SK-N-DZ (cell line): ENCODE data around the gene SDCCAG8.
A peak's percentile ranks its signal among the peaks of the same experiment; 100 is the strongest.

Experiments used
- DNase-seq: peaks from one replicate; pipeline ENCODE4 v3.0.0-alpha.2; 2015; ENCODE audit warnings: low spot score

Gene SDCCAG8

GRCh38 chr1:243390162-243390791 is 134.4 kb downstream of the SDCCAG8 start:
- DNase-seq = no peak

- DNase-seq = no peak
These were observed 135.5 kb downstream of the SDCCAG8 start for GRCh38 chr1:243391355-243391754.

DNA sequence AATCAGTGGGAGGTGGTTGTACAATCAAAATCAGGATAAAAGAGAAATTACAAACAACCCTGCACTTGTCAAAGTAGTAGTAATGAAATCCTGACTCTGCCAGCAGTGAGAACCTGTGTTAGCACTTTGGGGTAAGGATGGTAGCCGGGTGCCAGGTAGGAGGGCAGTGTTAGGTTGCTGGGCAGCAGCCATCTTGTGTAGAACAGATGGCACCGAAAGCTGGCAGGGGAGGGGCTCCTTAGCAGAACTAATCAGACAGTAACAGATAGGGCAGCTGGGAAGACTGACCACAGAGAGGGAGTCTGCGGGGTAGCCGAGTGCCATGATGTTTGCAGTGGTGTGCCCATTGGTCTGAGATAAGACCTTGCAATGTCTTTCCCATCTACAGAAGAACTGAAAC is 137.3 kb downstream of the SDCCAG8 start:
- no peak for DNase-seq

- DNase-seq = no peak
These were observed 138.2 kb downstream of the SDCCAG8 start for GRCh38 chr1:243394066-243394465.

DNA sequence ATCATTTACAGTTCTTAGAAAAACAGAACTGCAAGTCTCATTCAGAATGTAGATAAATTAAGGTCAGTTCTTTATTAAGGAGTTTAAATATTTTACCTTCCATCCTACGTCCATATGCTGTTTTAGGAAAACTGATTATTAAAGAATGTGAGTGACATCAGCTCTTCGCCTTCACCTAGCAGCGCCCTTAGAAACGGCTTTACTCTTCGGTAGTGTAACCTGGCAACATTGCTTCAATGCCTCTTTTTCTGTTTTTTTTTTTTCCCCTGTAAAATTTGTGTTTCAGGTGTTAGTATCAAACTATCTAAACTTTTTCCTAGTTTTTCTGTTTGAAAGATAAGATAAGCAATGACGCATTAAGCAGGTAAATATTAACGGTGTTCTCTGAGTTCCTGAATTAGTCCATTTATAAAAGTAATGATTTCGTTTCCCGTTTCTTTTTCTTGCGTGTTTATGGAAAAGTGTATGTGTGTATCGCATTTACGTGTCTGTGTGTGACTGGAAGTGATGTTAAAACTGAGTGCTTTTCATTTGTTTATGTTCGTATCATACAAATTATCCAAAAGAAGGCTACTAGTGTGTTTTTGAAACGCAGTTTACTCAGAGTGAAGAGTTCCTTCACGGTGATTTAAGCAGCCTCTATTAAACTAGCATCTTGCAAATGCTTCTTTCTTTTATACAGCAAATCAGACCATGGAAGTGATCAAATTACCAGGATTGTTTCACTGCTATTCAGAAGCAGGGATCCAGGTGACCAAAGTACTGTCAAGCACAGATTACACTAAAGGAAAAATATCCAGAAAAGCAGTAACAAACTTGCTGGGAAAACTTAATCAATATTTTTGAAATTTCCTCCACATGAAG is 139.0 kb downstream of the SDCCAG8 start:
- peak; percentile 2 for DNase-seq

DNA sequence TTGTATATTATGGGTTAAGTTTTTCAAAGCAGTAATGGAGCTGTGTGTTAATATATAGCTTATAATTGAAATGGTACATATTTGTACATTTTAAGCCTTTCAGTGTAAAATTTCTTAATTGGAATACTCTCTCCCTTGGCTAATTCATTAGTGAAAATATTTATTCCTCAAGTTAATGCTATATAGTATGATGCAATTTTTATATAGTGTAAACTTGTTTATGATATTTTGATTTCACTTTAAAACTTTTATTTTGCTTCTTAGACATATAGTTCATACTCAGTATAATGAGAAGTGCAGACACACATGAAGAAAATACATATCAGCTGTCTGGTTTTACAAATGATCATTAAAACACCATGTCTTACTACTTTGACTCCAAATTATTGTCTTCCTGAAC is 140.6 kb downstream of the SDCCAG8 start:
- DNase-seq = no peak

DNA sequence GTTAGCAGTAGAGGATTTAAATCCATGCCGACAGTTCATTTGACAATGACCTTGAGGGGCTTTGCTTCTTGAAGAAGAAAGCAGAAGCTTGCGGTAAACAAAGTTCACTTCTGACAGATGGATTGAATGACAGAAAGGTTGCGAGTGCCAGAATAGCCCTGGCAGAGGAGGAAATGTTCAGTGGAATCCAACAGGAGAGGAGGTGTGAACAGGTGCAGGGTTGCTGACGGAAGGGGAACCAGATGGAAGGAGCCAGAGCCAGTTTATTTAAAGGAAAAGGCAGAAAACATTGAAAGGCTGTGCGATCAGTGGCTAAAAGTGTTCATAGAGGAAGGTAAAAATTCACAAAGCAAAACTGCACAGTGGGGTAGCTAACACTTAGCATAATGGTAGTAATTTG is 141.0 kb downstream of the SDCCAG8 start:
- no peak for DNase-seq

DNA sequence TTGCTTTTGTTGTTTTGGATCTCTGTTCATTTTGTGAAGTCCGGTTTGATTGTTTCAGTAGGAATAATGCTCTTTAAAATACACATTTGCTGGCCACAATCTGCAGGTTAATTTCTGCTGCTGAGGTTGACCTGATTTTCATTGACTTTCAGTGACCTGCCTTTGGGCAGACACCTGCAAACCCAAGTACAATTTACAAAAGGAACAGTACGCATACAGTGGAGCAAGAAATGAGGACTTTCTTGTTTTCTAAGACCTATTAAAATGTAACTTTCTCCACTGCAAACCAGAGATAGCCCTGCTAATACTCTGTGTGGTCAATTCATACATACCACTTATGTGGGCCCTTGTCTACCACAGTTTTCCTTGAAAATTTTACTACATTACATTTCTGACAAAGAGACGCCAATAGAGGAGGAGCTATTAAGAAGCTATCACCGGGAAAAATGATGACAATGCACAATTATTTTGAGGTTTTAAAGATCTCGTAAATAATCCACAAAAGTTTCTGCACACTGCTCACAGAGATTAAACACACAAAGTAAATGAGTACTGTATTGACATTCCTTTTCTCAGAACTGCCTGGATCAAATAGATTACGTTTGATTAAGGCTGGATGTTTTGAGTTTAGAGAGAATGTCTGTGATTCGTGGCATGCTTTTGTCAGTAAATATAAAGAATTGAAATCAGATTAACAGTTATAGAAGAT is 141.9 kb downstream of the SDCCAG8 start:
- DNase-seq = no peak

GRCh38 chr1:243399561-243400155 is 143.8 kb downstream of the SDCCAG8 start:
- DNase-seq = no peak

DNA sequence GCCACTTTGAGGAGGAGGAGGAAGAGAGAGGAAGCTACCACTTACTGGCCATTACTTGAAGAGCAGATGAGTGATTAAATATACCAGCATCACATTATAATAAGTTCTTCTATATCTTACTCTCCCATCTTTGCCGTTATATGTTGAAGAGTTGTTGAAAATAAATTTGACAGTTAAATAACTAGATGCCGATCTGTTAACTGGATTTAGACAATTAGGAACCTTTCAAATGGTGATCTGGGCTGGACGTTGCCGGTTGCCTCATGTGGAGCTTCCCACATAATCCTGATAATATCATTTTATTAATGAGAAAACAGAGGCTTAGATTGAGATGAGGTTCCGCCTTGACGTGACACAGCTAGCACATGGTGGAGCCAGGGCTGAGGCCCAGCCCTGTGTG is 147.0 kb downstream of the SDCCAG8 start:
- peak; percentile 56 for DNase-seq

GRCh38 chr1:243406424-243406823 is 150.6 kb downstream of the SDCCAG8 start:
- no peak for DNase-seq

DNA sequence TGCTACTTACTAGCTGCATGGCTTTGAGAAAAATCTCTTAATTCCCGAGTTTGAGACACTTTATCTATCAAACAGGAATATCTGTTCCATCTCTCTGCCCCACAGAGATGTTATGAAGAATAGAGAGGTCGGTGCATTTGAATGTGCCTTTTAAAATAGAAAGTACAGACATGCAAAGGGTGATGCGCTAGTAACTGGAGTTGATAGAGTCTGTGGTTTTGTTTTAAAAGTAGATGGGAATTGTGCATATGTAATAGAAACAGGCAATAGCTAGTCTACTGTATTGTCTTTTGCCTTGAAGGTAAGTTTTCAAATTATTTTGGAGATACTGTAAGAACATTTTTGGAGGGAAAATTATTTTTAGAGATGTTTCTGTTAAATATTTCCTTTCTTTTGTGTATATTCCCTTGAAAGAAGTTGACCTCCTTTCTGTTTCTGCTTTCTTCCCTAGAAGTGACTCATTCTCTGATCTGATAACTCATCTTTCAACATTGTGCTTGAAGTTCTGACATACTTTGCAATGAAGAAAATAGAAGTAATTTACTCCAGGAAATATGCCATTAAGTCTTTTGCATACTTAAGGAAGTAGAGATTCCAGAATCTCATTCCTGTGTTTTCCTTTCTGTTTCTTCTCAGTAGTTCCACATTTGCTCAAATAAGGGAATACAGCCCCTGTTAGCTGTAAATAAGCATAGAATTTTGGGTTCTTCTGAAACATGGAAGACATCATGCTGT is 151.6 kb downstream of the SDCCAG8 start:
- DNase-seq = no peak

DNA sequence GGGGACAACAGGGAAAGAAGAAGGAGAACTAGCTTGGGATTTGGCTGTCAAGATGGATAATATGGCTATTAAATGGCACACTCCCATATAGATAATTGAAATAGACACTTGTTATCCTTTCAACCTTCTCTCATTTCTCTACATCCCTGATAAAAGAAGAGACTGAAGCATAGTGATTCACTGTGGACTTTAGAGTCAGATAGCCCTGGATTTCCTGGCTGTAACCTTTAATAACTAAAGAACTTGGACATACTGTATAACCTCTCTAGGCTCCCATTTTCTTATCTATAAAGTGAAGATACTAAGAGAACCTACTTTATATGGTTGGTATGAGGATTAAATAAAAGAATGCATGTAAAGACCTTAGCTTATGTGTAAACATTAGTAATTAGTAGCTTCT is 152.6 kb downstream of the SDCCAG8 start:
- no peak for DNase-seq

GRCh38 chr1:243409284-243409683 is 153.4 kb downstream of the SDCCAG8 start:
- DNase-seq = no peak

- no peak for DNase-seq
These were observed 155.6 kb downstream of the SDCCAG8 start for GRCh38 chr1:243411472-243411871.

DNA sequence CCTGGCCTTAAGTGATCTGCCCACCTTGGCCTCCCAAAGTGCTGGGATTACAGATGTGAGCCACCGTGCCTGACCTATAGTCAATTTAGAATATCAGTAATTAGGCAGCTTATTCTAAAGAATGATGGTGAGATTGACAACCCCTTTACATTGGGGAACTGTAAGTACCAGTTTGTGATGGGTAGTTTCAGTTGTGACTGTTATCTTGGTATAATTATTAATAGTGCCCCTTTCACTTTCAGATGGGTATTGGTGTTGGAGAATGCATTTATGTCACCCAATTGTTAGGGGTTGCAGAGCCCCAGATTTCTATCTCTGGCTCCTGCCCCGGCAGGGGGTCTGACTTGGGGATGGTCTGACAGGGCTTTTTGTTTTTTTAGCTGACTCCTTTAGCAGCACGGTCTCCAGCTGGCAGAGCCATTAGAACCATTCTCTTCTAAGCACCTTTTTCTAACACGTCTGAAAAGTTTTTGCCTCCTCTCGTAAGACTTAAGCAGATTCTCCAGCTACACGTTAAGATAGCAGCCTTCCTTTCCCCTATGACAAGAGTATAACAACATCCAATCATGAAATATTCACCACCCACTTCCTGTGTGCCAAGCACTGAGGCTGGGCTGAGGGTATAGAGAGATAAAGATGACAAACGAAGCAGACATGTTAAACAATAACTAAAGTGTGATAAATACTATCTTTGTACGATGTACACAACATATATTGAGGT is 157.8 kb downstream of the SDCCAG8 start:
- no peak for DNase-seq

- DNase-seq = no peak
These were observed 158.3 kb downstream of the SDCCAG8 start for GRCh38 chr1:243414152-243414494.

- no peak for DNase-seq
These were observed 160.0 kb downstream of the SDCCAG8 start for GRCh38 chr1:243415663-243416408.

DNA sequence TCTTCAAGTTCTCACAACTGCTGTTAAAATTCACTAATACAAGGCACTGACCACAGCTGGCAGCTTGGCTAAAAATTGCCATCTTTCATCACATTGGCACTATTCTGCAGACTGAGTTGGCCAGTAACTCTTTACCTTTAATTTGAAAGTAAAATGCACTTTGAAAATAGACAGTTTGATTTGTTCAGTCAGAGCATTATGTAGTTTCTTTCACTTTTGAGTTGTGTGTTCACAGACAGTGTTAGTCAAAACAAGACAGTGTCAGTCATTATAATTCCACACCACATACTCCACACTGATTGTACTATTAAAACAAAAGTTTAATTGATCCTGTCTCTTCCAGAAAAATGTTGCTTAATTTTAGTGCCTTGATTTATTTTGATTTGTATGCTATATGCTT is 160.7 kb downstream of the SDCCAG8 start:
- DNase-seq = no peak
